ENCODE results near the gene MVB12B. TPM values are rescaled to one million over a fixed set of nuclear protein-coding genes. Genes with fewer than 3 reads are reported as not detected.

Gene MVB12B, protein sequence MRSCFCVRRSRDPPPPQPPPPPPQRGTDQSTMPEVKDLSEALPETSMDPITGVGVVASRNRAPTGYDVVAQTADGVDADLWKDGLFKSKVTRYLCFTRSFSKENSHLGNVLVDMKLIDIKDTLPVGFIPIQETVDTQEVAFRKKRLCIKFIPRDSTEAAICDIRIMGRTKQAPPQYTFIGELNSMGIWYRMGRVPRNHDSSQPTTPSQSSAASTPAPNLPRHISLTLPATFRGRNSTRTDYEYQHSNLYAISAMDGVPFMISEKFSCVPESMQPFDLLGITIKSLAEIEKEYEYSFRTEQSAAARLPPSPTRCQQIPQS
- total RNA-seq: 3.2 and 3.8 TPM in 2 replicates

DNA sequence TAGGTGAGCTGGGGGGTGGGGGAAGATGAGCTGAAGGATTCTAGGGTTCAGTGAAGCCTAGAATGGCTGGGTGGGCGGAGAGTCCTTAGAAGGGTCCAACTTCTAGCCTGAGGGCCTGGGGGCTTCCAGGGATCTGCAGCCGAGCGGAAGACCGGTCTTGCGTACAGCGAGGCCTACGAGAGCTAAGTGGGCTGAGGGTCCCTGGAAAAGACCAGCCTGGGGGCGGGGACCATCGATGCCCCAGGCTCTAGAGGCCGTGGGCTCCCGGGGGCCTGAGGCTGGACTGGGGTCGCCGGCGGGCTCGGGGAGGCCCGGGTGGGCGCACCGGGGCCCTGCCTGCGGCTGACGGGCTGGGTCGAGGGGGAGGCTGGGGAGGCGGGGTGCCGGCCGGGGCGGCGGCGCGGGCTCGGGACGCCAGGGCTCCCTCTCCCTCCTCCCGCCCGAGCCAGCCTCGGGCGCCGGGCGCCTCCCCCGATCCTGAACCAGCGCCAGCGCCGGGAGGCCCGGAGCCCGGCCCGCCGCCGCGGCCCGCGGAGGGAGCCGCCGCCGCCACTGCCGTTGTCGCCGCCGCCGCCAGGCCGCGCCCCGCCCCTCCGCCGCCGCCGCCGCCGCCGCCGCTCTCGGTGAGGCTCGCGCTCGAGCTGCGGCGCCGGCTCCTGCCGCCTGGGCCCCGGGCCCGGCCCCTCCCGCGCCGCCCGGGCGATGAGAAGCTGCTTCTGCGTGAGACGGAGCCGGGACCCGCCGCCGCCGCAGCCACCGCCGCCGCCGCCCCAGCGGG, at the start of gene MVB12B:
Gene MVB12B (plus strand): TSS at position 602 of the 778 bp plus-strand sequence. CDS start 101 bp downstream, at position 703.

